ENCODE results near the gene CHCHD6. TPM values are rescaled to one million over a fixed set of nuclear protein-coding genes. Genes with fewer than 3 reads are reported as not detected.

CHCHD6 gene
- total RNA-seq, 1 experiment from 2014 or later: 40.9 TPM

- no peak for TF ChIP-seq HMGA2 (CRISPR knock-in tag; IDR thresholded peaks at IDR 0.05)
- TF ChIP-seq, protein P1, sequence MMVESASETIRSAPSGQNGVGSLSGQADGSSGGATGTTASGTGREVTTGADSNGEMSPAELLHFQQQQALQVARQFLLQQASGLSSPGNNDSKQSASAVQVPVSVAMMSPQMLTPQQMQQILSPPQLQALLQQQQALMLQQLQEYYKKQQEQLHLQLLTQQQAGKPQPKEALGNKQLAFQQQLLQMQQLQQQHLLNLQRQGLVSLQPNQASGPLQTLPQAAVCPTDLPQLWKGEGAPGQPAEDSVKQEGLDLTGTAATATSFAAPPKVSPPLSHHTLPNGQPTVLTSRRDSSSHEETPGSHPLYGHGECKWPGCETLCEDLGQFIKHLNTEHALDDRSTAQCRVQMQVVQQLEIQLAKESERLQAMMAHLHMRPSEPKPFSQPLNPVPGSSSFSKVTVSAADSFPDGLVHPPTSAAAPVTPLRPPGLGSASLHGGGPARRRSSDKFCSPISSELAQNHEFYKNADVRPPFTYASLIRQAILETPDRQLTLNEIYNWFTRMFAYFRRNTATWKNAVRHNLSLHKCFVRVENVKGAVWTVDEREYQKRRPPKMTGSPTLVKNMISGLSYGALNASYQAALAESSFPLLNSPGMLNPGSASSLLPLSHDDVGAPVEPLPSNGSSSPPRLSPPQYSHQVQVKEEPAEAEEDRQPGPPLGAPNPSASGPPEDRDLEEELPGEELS (CRISPR knock-in tag; IDR thresholded peaks at IDR 0.05): no peak
- TF ChIP-seq ETV6 (CRISPR knock-in tag; IDR thresholded peaks at IDR 0.05): no peak
- TF ChIP-seq FOXK1 (CRISPR knock-in tag; IDR thresholded peaks at IDR 0.05): no peak
- TF ChIP-seq, protein P2, sequence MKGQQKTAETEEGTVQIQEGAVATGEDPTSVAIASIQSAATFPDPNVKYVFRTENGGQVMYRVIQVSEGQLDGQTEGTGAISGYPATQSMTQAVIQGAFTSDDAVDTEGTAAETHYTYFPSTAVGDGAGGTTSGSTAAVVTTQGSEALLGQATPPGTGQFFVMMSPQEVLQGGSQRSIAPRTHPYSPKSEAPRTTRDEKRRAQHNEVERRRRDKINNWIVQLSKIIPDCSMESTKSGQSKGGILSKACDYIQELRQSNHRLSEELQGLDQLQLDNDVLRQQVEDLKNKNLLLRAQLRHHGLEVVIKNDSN (CRISPR knock-in tag; IDR thresholded peaks at IDR 0.05): no peak
- no peak for TF ChIP-seq ZNF138 (CRISPR knock-in tag; conservative IDR thresholded peaks at IDR 0.05)
- TF ChIP-seq, protein P3, sequence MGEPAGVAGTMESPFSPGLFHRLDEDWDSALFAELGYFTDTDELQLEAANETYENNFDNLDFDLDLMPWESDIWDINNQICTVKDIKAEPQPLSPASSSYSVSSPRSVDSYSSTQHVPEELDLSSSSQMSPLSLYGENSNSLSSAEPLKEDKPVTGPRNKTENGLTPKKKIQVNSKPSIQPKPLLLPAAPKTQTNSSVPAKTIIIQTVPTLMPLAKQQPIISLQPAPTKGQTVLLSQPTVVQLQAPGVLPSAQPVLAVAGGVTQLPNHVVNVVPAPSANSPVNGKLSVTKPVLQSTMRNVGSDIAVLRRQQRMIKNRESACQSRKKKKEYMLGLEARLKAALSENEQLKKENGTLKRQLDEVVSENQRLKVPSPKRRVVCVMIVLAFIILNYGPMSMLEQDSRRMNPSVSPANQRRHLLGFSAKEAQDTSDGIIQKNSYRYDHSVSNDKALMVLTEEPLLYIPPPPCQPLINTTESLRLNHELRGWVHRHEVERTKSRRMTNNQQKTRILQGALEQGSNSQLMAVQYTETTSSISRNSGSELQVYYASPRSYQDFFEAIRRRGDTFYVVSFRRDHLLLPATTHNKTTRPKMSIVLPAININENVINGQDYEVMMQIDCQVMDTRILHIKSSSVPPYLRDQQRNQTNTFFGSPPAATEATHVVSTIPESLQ (CRISPR knock-in tag; IDR thresholded peaks at IDR 0.05): no peak
Measured at GRCh38 chr3:126782536-126782935, 78.5 kb downstream of the CHCHD6 start (continued).

- DNase-seq (ENCODE audit: low spot score): no peak
- Mint-ChIP-seq H3K27me3 (ENCODE audit: low read depth) (no peaks in the 10 kb centered on the region), H3K4me1 (peaks cover 39% of the 10 kb centered on the region), H3K36me3 (no peaks in the 10 kb centered on the region; the same call in 1 of the 2 replicates), H3K4me3 (peak overlapping the region; percentile 16), H3K27ac (peak overlapping the region; percentile 95), H3K9me3 (no peaks in the 10 kb centered on the region)
- POLR2A ChIA-PET: no interaction called here
- CTCF ChIA-PET: interaction anchor here (0.9 kb wide), 1 partner anchor 32 kb away, joined by 4 read pairs; no protein-coding TSS in a partner anchor
- peak; percentile 96 for ATAC-seq
- TF ChIP-seq, protein P4, sequence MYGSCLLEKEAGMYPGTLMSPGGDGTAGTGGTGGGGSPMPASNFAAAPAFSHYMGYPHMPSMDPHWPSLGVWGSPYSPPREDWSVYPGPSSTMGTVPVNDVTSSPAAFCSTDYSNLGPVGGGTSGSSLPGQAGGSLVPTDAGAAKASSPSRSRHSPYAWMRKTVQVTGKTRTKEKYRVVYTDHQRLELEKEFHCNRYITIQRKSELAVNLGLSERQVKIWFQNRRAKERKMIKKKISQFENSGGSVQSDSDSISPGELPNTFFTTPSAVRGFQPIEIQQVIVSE (CRISPR knock-in tag; IDR thresholded peaks at IDR 0.05; ENCODE audit: borderline replicate concordance): no peak
- TF ChIP-seq SMAD4 (CRISPR knock-in tag; IDR thresholded peaks at IDR 0.05): no peak
- TF ChIP-seq, protein P5, sequence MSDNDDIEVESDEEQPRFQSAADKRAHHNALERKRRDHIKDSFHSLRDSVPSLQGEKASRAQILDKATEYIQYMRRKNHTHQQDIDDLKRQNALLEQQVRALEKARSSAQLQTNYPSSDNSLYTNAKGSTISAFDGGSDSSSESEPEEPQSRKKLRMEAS (CRISPR knock-in tag; IDR thresholded peaks at IDR 0.05): 0 out of 2 replicates have a peak, but pooled peaks have one; percentile 24
- TF ChIP-seq NFE2L1 (CRISPR knock-in tag; IDR thresholded peaks at IDR 0.05): no peak
- peak; percentile 88 for TF ChIP-seq ETV6 (CRISPR knock-in tag; IDR thresholded peaks at IDR 0.05)
- no peak for TF ChIP-seq IRF1 (CRISPR knock-in tag; IDR thresholded peaks at IDR 0.05)
- no peak for TF ChIP-seq ZNF263 (CRISPR knock-in tag; IDR thresholded peaks at IDR 0.05; ENCODE audit: low read depth)
- TF ChIP-seq, protein P6, sequence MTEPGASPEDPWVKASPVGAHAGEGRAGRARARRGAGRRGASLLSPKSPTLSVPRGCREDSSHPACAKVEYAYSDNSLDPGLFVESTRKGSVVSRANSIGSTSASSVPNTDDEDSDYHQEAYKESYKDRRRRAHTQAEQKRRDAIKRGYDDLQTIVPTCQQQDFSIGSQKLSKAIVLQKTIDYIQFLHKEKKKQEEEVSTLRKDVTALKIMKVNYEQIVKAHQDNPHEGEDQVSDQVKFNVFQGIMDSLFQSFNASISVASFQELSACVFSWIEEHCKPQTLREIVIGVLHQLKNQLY (CRISPR knock-in tag; IDR thresholded peaks at IDR 0.05): no peak
- TF ChIP-seq CREM (CRISPR knock-in tag; IDR thresholded peaks at IDR 0.05): no peak
- no peak for TF ChIP-seq ZBTB43 (CRISPR knock-in tag; IDR thresholded peaks at IDR 0.05)
- TF ChIP-seq, protein P7, sequence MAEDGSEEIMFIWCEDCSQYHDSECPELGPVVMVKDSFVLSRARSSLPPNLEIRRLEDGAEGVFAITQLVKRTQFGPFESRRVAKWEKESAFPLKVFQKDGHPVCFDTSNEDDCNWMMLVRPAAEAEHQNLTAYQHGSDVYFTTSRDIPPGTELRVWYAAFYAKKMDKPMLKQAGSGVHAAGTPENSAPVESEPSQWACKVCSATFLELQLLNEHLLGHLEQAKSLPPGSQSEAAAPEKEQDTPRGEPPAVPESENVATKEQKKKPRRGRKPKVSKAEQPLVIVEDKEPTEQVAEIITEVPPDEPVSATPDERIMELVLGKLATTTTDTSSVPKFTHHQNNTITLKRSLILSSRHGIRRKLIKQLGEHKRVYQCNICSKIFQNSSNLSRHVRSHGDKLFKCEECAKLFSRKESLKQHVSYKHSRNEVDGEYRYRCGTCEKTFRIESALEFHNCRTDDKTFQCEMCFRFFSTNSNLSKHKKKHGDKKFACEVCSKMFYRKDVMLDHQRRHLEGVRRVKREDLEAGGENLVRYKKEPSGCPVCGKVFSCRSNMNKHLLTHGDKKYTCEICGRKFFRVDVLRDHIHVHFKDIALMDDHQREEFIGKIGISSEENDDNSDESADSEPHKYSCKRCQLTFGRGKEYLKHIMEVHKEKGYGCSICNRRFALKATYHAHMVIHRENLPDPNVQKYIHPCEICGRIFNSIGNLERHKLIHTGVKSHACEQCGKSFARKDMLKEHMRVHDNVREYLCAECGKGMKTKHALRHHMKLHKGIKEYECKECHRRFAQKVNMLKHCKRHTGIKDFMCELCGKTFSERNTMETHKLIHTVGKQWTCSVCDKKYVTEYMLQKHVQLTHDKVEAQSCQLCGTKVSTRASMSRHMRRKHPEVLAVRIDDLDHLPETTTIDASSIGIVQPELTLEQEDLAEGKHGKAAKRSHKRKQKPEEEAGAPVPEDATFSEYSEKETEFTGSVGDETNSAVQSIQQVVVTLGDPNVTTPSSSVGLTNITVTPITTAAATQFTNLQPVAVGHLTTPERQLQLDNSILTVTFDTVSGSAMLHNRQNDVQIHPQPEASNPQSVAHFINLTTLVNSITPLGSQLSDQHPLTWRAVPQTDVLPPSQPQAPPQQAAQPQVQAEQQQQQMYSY (CRISPR knock-in tag; IDR thresholded peaks at IDR 0.05): no peak
- TF ChIP-seq, protein P8, sequence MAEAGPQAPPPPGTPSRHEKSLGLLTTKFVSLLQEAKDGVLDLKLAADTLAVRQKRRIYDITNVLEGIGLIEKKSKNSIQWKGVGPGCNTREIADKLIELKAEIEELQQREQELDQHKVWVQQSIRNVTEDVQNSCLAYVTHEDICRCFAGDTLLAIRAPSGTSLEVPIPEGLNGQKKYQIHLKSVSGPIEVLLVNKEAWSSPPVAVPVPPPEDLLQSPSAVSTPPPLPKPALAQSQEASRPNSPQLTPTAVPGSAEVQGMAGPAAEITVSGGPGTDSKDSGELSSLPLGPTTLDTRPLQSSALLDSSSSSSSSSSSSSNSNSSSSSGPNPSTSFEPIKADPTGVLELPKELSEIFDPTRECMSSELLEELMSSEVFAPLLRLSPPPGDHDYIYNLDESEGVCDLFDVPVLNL (CRISPR knock-in tag; IDR thresholded peaks at IDR 0.05; ENCODE audit: borderline replicate concordance, low read depth): no peak
- TF ChIP-seq ZNF138 (CRISPR knock-in tag; conservative IDR thresholded peaks at IDR 0.05): no peak
- no peak for TF ChIP-seq ZNF671 (CRISPR knock-in tag; IDR thresholded peaks at IDR 0.05)
- no peak for TF ChIP-seq GRHL2 (CRISPR knock-in tag; IDR thresholded peaks at IDR 0.05; ENCODE audit: insufficient replicate concordance, severe bottlenecking)
- TF ChIP-seq SOX15 (CRISPR knock-in tag; IDR thresholded peaks at IDR 0.05): no peak
- TF ChIP-seq ZNF317 (CRISPR knock-in tag; IDR thresholded peaks at IDR 0.05; ENCODE audit: borderline replicate concordance, low read depth): no peak
- TF ChIP-seq CBFB (CRISPR knock-in tag; IDR thresholded peaks at IDR 0.05; ENCODE audit: low read depth): no peak
Measured at GRCh38 chr3:126784254-126784653, 80.2 kb downstream of the CHCHD6 start.

Measured in WTC11 (cell line).